ENCODE data around the gene DMXL1.

DMXL1 gene

DNA sequence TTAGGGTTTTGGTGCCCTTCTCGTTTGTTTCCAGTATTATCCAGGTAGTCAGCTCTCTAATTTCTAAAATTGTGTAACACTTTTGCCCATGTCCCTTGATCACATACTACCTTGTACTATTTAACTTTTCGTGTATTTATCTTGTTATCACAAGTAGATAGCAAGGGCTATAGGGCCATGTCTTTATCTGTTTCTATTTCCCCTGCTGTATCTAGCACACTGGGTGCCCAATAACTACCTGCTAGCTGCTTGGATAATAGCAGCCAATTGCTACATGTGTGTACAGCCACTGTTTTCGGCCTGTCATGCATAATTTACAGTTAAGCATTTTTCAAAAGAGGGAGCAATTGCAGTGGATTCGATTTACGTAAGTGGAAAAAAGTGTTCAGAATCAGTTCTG, 220.2 kb downstream of the DMXL1 start:
- DNase-seq (ENCODE audit: low spot score) = no peak

DNA sequence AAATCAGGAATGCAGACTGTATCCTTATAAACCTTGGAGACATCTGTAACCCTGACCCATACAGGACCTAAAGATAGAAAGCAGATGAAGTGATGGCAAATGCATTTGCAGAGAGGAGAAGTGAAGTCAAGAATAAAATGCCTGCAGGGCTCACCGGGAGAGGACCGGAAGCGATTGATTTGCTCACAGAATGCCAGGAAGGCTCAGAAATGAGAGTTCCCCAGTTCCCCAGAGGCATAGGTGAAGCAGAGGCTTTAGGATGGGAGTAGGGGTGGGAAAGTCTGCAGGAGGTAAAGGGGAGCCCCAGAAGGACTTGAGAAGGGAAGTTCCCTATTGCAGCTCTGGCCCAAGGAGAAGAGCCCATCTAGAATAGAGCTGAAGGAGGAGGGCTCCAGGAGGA, 221.0 kb downstream of the DMXL1 start:
- no peak for DNase-seq (ENCODE audit: low spot score)

DNA sequence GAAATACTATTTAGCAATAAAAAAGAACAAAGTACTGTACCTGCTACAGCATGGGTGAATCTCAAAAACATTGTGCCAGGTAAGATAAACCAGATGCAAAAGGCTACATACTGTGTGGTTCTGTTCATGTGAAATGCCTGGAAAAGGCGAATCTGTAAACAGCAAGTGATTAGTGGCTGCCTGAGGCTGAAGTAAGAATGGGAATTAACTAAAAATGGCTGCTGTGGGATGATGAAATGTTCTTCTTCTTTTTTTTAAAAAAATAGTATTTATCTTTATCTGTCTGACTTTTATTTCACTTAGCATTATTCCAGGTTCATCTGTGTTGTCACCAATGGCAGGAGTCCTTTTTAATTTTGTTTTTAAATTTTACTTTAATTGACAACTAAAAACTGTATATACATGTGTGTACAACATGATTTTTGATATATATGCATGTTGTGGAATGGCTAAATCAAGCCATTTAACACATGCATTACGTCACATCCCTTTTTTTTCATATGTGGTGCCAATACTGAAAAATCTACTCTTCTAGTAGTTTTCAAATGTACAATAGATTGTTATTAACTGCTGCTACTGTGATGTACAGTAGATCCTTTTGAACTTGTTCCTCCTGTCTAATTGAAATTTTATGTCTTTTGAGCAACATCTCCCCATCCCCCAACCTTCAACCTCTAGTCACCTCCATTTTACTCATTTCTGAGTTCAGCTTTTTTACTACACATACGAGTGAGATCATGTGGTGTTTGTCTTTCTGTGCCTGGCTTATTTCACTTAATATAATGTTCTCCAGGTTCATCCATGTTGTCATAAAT, 222.0 kb downstream of the DMXL1 start:
- DNase-seq (ENCODE audit: low spot score) = no peak

DNA sequence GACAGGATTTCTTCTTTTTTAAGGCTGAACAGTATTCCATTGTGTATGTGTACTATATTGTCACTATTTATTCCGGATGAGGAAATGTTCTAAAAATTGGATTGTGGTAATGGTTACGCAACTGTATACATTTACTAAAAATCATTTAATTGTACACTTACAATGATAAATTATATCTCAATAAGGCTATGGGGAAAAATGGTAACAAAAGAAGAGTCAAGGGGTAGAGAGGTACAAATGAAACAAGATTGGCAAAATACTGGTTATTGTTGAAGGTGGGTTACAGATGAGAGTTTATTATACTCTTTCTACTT, 222.6 kb downstream of the DMXL1 start:
- DNase-seq (ENCODE audit: low spot score) = no peak
